Activated T-cell treated with anti-CD3 and anti-CD28 coated beads for 4 hours (primary cell): Measurements from ENCODE around the gene ARPP21.

Source experiments
- DNase-seq: peaks from one replicate; pipeline ENCODE4 v3.0.0-alpha.2; 2020

Gene ARPP21

GRCh38 chr3:35643495-35643894 lies 4.2 kb downstream of the ARPP21 start:
- no peak for DNase-seq

DNA sequence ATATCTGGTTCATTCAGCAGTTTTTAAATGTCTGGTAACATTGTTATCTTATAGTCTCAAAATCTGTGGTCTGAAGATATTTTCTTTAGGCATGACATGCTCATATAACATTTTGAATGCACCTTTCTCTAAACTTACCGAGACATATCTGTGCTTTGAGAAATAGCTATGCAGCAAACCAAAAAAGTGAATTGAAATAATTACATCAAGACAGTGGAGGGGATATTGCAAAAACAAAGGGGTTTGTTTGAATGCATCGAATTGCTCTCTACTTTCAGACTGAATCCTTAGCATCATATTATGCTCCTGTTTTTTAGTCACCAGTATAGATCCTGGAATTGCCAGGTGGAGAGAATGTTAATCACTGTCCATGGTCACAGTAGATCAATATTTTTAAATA lies 5.1 kb downstream of the ARPP21 start:
- DNase-seq = no peak

- no peak for DNase-seq
Observed at GRCh38 chr3:35645189-35645588, 5.9 kb downstream of the ARPP21 start.

DNA sequence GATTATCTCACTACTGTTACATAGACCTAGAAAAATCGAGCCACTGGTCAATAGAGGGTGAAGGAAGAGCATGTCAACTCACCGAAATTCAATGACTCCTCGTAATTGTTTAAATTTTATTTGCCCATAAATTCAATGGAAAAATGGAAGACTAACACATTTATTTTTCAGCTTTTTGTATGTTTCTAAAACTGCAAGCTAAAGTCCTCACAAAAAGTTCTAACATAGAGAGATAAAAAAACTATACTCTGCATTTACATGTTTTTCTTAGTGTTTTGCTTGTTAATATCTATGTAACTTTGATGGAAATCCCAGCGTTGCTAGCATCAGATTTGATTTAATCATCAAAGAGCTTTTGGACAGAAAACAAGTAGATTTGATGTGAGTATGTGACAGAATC lies 6.8 kb downstream of the ARPP21 start:
- DNase-seq = no peak

DNA sequence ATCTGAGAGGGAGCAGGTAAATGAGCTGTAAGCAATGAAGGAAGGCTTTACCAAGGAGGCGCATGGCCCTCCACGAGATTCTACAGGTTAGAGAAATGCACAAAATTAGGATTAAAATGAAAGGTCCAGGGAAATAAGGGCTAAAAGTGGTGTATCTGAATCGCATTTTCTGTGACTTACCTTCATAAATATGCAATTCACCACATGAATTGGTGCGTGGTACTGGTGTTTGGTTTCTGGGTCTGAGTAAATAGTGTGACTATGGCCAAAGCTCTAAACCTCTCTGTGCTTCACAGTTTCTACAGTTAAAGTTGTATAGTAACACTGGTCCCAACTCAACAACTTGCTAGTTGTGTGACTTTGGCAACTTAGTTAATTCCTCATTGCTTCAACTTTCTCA lies 8.1 kb downstream of the ARPP21 start:
- DNase-seq = no peak

GRCh38 chr3:35648347-35648746 lies 9.0 kb downstream of the ARPP21 start:
- no peak for DNase-seq

- no peak for DNase-seq
Observed at GRCh38 chr3:35649405-35649804, 10.1 kb downstream of the ARPP21 start.

DNA sequence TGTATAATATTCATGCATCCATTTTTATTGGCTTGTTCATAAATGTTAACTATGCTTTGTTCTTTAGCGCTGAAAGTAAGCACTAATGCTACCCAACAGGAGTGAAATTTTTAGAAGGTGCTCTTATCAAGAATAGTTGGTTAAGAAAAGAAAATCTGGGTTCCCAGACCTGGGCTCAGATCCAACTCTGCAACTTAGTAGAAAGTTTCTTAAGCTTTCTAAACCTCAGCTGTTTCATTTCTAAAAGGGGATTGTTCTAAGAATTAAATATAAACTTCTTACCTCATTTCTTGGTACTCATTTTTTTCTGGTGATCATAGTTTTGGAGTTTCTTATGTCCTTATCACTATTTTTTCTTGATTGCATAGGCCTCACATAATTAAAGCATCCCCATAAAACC lies 12.1 kb downstream of the ARPP21 start:
- DNase-seq = no peak

DNA sequence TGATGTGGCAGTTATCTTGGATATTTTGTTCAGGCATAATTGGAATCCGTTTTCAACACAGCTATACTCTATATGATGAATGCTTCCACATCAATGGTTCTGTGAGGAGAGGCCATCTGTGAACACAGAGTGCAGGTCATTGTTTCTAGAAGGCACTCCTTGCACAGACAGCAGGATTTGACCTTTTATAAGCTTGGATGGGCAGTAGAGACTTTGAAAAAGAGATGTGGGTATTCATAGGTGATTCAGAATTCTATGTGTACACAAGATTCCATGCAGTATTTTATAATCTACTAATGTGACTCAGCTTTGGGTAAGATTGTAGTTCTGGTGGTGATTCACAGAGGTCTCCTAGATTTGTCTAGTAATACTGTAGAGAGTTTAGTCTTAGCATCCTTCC lies 12.5 kb downstream of the ARPP21 start:
- DNase-seq = no peak

DNA sequence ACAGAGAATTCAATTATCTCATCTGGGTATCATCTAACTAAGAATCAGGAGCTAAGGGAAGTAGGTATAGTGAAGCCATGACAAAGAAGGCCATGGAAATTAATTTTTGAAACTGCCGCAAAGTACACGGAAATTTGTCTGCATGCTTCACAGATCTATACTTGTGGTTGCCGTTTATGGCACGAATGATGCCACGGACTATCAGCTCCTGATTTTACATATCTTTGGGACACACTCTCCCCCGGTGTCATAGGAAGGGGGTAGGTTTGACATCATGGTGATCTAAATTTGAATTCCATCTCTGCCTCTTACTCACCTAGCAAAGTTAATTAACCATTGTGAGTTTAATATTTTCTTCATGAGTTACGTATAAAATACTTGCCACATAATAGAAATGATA lies 14.0 kb downstream of the ARPP21 start:
- DNase-seq = no peak

GRCh38 chr3:35654476-35654875 lies 15.2 kb downstream of the ARPP21 start:
- DNase-seq = no peak

- DNase-seq = no peak
Observed at GRCh38 chr3:35658686-35659085, 19.4 kb downstream of the ARPP21 start.

DNA sequence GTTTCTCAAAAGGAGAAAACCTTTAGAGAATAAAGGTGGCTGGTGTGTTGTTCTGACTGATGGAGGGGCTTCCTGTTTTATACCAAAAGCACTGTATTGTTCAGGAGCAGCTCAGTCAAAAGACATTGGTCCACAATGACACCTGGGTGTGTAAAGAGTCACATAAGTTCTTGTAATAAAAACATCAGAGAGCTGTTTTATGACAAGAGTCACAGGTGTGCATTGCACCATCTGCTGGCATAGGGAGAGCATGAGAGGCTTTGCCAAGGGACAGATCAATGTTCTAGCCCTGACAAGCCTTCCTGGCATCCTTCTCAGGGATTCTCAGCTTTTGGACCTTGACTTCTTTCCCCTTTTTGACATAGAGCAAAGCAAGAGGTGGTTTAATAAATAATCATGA lies 20.4 kb downstream of the ARPP21 start:
- no peak for DNase-seq

DNA sequence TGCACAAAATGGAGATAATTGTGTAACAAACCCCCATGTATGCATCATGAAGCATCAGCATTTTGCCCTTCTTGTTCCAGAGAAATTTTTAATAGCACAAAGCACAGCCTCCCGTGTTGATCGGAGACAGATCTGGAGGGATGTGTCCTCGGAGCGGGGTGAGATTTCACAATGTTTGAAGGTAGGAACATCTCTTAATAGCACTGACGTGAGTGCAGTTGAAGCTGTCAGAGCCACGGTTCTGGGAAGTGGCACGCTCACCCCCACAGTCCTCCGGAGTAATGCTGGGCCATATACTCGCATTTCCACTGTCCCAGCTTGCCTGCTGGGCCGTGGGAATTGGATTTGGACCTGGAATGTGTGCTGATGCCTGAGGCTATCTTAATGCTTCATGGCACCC lies 24.1 kb downstream of the ARPP21 start:
- DNase-seq = no peak

- DNase-seq = no peak
Observed at GRCh38 chr3:35664460-35664919, 25.2 kb downstream of the ARPP21 start.

- DNase-seq = no peak
Observed at GRCh38 chr3:35665390-35666055, 26.2 kb downstream of the ARPP21 start.

- no peak for DNase-seq
Observed at GRCh38 chr3:35666888-35667287, 27.6 kb downstream of the ARPP21 start.

DNA sequence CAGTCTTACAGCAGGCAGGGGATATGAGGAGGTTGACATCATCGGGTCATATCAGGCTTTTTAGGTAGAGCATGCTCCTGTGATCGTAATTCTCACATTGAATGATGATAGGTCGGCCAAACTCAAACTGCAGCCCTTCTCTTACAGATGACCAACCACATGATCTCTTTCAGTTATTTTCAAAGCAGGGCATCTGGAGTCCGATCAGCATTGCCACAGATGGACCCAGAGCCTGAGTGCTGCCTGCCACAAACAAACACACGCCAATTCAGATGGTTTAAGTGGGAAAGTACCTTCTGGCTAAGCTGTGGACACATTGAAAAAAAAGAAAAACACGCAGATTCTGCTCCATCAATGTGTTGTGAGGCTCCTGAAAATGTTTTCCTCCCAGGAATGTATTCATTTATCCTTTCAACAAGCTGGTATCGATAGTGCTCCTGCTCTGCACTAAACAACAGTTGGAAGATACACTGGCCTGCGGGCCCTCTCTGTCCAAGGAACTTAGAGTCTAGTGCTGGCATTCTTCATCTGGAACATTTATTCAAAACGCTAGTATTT lies 31.2 kb downstream of the ARPP21 start:
- no peak for DNase-seq

- no peak for DNase-seq
Observed at GRCh38 chr3:35671483-35671882, 32.2 kb downstream of the ARPP21 start.

DNA sequence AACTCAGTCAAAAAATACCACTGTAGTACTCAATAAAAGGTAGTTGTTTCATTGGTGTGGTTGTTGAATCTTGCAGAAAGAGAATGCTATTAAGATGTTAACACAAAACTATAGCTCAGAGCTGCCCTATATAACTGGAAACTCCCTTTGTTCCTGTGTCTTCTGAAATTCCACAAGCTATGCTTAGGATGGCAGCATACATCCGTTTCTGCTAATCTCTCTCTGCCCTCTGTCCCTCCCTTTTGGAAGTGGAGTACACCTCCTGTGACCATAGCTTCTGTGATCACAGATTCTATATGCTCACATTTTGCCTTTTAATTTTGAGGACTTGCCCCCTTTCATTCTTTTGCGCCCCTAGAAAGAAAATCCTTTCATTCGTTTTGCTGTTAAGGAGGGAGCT lies 33.7 kb downstream of the ARPP21 start:
- no peak for DNase-seq

- no peak for DNase-seq
Observed at GRCh38 chr3:35674451-35675109, 35.3 kb downstream of the ARPP21 start.

DNA sequence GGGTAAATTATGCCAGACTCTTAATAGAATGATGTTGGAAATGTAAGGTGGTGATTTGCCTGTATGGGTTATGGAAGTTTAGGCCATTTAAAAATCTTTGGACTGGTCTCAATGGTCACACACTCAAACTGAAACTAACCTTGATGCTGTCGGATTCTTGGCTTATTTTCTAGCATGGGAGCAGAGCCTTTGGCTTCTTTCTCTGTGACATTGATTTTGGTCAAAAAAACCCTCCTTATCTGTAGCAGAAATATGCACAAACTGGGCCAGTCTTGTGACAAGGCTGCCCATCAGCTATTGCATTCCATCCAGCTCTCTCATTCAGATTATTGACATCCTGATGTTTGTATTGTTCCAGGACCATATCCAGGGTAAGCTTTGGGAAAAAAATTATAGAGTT lies 35.9 kb downstream of the ARPP21 start:
- DNase-seq = no peak

- DNase-seq = no peak
Observed at GRCh38 chr3:35675621-35676020, 36.3 kb downstream of the ARPP21 start.

- DNase-seq = no peak
Observed at GRCh38 chr3:35677797-35678196, 38.5 kb downstream of the ARPP21 start.
